T-helper 1 cell (primary cell): ENCODE data around the gene CNTN4.

Experiments used
- DNase-seq, 5 donors: peaks; one replicate each; pipeline ENCODE4 v3.0.0-alpha.2; 2012 to 2020

CNTN4 gene

GRCh38 chr3:2706836-2707210 is 608.2 kb downstream of the CNTN4 start:
- no peak for DNase-seq

GRCh38 chr3:2711081-2711480 is 612.4 kb downstream of the CNTN4 start:
- no peak for DNase-seq

GRCh38 chr3:2713923-2714322 is 615.3 kb downstream of the CNTN4 start:
- DNase-seq, result no peak

GRCh38 chr3:2714834-2715233 is 616.2 kb downstream of the CNTN4 start:
- DNase-seq, result no peak

- no peak for DNase-seq
Measured at GRCh38 chr3:2727101-2727500, 628.4 kb downstream of the CNTN4 start.

- DNase-seq, result no peak
Measured at GRCh38 chr3:2727610-2728318, 629.1 kb downstream of the CNTN4 start.

- DNase-seq, result no peak
Measured at GRCh38 chr3:2731843-2732242, 633.2 kb downstream of the CNTN4 start.

- no peak for DNase-seq
Measured at GRCh38 chr3:2735392-2735894, 636.8 kb downstream of the CNTN4 start.

GRCh38 chr3:2741516-2741915 is 642.9 kb downstream of the CNTN4 start:
- DNase-seq, result no peak

- peak in 1 of 5 donors; percentile 3 for DNase-seq
Measured at GRCh38 chr3:2765002-2765579, 666.4 kb downstream of the CNTN4 start.

- no peak for DNase-seq
Measured at GRCh38 chr3:2770451-2770850, 671.8 kb downstream of the CNTN4 start.

- DNase-seq, result no peak
Measured at GRCh38 chr3:2771193-2771592, 672.5 kb downstream of the CNTN4 start.

- no peak for DNase-seq
Measured at GRCh38 chr3:2771741-2772140, 673.1 kb downstream of the CNTN4 start.

GRCh38 chr3:2772803-2773202 is 674.1 kb downstream of the CNTN4 start:
- DNase-seq, result no peak

- DNase-seq, result no peak
Measured at GRCh38 chr3:2774481-2775249, 676.0 kb downstream of the CNTN4 start.

GRCh38 chr3:2783261-2783660 is 684.6 kb downstream of the CNTN4 start:
- no peak for DNase-seq

GRCh38 chr3:2784627-2785026 is 686.0 kb downstream of the CNTN4 start:
- no peak for DNase-seq

- DNase-seq, result no peak
Measured at GRCh38 chr3:2790266-2790815, 691.7 kb downstream of the CNTN4 start.

GRCh38 chr3:2792432-2792831 is 693.8 kb downstream of the CNTN4 start:
- DNase-seq, result no peak

- DNase-seq, result no peak
Measured at GRCh38 chr3:2793987-2794386, 695.3 kb downstream of the CNTN4 start.

GRCh38 chr3:2802429-2802828 is 703.8 kb downstream of the CNTN4 start:
- DNase-seq, result no peak

- no peak for DNase-seq
Measured at GRCh38 chr3:2807514-2807913, 708.8 kb downstream of the CNTN4 start.

GRCh38 chr3:2810723-2811122 is 712.1 kb downstream of the CNTN4 start:
- DNase-seq, result no peak

- no peak for DNase-seq
Measured at GRCh38 chr3:2819571-2819970, 720.9 kb downstream of the CNTN4 start.
